Right cardiac atrium (tissue), 5 donors: ENCODE results near the gene CYP4F11. TPM values are rescaled to one million over a fixed set of nuclear protein-coding genes. Genes with fewer than 3 reads are reported as not detected.

ENCODE experiments used
- polyA plus RNA-seq: library from polyadenylated mRNA; stranded (reverse); fragments of 200-250 nt; gene quantifications from one replicate; pipeline ENCODE4 v1.2.3, GENCODE V29; 2013
- total RNA-seq, 4 donors: library from RNA; stranded (reverse); fragmentation: NEBNext Ultra II Directional; extraction: Animal tissue kit (Norgen Biotek cat#: 25700); gene quantifications; one replicate each; pipeline ENCODE4 v1.2.1, GENCODE V29; 2021
- donor health status: healthy with polysubstance abuse.
- donor health status: DM: no; HTN: yes; CAD: no.
- donor health status: DM: no; HTN: no; CAD: no.
- donor health status: DM: no; HTN: yes; CAD: no; lungs with severe emphysema.
- donor health status: DM: yes; HTN: yes; CAD: no.

Gene CYP4F11
- total and polyA plus RNA-seq, 5 donors = 0.11 to 0.34 (median 0.16) TPM

Other genes with a start within 250 kb of the CYP4F11 start
- gene OR10H2, start 206.5 kb downstream of the CYP4F11 start, total RNA-seq = not detected
- gene OR10H2, start 206.5 kb downstream of the CYP4F11 start, polyA plus RNA-seq = not detected
- gene OR10H3, start 196.5 kb downstream of the CYP4F11 start, total RNA-seq = not detected
- gene OR10H3, start 196.5 kb downstream of the CYP4F11 start, polyA plus RNA-seq = not detected
- not detected for gene OR10H5, start 146.9 kb downstream of the CYP4F11 start, total RNA-seq
- not detected for gene OR10H5, start 146.9 kb downstream of the CYP4F11 start, polyA plus RNA-seq
- not detected for gene OR10H1, start 118.9 kb downstream of the CYP4F11 start, total RNA-seq
- gene OR10H1, start 118.9 kb downstream of the CYP4F11 start, polyA plus RNA-seq = not detected
- gene CYP4F2, start 36.5 kb downstream of the CYP4F11 start, total RNA-seq = not detected
- not detected for gene CYP4F2, start 36.5 kb downstream of the CYP4F11 start, polyA plus RNA-seq
- gene OR10H4, start 14.5 kb upstream of the CYP4F11 start, total RNA-seq = not detected
- gene OR10H4, start 14.5 kb upstream of the CYP4F11 start, polyA plus RNA-seq = not detected
- 100 to 1,000 TPM in 3 of 4 donors, 10 to 100 TPM in 1; 87.7 to 226 (median 130) TPM for gene TPM4, start 142.0 kb upstream of the CYP4F11 start, total RNA-seq
- 137 TPM for gene TPM4, start 142.0 kb upstream of the CYP4F11 start, polyA plus RNA-seq
- gene RAB8A, start 177.4 kb upstream of the CYP4F11 start, total RNA-seq = 10 to 100 TPM; 22.6 to 30.0 (median 24.5) TPM
- 12.9 TPM for gene RAB8A, start 177.4 kb upstream of the CYP4F11 start, polyA plus RNA-seq
- 1 to 10 TPM in 1 of 4 donors, under 1 TPM in 1, not detected in 2; 0.37 to 1.0 TPM for gene HSH2D, start 209.2 kb upstream of the CYP4F11 start, total RNA-seq
- gene HSH2D, start 209.2 kb upstream of the CYP4F11 start, polyA plus RNA-seq = 0.18 TPM
- gene CIB3, start 239.0 kb upstream of the CYP4F11 start, total RNA-seq = not detected
- gene CIB3, start 239.0 kb upstream of the CYP4F11 start, polyA plus RNA-seq = not detected